DOHH2 (cell line): ENCODE results near the gene BBX.

Experiments used
- CTCF ChIP-seq: fragments of 200-600 bp; sonication (generic); IDR thresholded peaks from one replicate; pipeline ENCODE4 v1.5.1; 2014; ENCODE audit warnings: antibody characterized with exemption, mild to moderate bottlenecking, low read depth, low read length; ENCODE audit not compliant: poor library complexity, severe bottlenecking
- EZH2phosphoT487 ChIP-seq: fragments of 200-600 bp; sonication (generic); IDR thresholded peaks from 2 replicates; pipeline ENCODE4 v1.6.1; 2017; ENCODE audit warnings: borderline replicate concordance, mild to moderate bottlenecking, antibody characterized with exemption, low read length, moderate library complexity, mixed read lengths

- TF ChIP-seq CTCF (no peak), EZH2phosphoT487 (no peak)
Observed at GRCh38 chr3:107800710-107801109, 277.9 kb downstream of the BBX start.
